Fibroblast of skin of right quadriceps (primary cell): ENCODE results near the gene CFAP90.

Experiments used
- DNase-seq: peaks from one replicate; pipeline ENCODE4 v3.0.0-alpha.2; 2013

The CFAP90 gene, protein sequence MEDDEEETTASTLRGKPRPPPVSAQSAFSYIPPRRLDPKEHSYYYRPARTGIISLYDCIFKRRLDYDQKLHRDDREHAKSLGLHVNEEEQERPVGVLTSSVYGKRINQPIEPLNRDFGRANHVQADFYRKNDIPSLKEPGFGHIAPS

DNA sequence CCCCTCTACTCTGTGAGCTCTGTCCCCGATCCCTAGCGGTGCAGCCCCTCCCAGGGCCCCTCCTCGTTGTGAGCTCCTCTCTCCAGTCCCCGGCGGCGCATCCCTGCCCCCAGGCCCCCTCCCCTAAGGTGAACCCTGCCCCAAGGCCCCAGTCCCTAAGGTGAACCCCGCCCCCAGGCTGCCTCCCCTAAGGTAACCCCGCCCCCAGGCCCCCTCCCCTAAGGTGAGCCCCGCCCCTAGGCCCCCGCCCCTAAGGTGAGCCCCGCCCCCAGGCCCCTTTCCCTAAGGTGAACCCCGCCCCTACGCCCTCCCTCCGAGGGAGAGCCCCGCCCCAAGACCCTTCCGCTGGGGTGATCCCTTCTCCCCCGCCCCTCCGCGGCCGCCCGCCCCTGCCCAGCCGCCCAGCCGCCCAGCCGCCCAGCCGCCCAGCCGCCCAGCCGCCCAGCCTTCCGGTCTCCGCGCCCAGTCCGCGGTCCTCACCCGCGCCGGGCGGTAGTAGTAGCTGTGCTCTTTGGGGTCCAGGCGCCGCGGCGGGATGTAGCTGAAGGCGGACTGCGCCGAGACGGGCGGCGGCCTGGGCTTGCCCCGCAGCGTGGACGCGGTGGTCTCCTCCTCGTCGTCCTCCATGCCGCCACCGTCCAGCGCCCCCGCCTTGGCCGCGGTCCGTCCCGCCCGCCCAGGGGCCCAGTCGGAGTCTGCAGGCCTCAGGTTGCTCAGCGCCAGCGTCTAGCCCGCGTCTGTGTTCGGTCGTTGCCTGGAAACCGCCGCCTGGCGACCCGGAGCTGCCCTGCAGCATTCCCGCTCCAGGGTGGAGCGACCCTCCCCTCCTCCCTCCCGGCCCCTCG, at the start of gene CFAP90:
CFAP90 (minus strand) TSS at position 739 of the 845 bp plus-strand sequence; CDS start at position 627, 112 bp downstream.
- DNase-seq = peak; percentile 35

DNA sequence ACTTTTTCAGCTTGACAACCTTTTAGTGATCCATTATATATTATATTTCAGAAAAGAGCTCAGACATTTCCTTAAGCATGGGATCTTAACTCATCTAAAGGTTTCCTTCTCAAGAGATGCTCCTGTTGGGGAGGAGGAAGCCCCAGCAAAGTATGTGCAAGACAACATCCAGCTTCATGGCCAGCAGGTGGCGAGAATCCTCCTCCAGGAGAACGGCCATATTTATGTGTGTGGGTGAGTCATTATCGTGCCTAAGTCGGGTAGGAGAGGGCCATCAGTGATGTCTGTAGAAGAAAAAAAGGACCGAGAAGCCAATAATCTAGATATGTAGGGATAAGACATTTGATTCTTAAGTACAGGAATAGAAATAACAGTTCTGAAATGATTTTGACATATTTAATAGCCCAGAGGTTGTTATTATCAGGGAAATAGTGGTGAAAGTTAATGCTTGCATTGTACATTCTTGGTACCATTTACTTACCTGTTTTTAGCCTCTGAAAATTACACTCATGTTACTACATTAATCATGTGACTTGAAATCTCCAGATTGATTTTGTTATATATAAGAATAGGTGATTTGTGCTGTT, 46.2 kb upstream of the CFAP90 start:
- DNase-seq = peak; percentile 22

DNA sequence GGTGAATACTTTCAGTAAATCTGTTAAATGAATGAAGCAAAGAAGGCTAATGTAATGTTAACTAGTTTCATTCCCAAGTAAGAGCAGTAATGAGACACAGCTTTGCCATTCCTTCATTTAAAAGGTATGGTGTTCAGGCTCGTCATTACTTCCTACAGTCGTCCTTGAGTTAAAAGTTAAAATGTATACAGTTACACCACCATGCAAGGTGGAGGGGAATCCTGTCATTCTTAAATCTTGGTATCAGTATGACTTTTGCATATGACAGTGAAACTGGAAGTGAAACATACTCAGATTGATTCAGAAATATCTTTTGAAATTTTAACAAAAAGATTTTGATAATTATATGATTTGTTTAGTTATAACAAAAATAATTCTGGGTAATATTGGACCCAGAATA, 43.9 kb upstream of the CFAP90 start:
- DNase-seq = no peak

DNA sequence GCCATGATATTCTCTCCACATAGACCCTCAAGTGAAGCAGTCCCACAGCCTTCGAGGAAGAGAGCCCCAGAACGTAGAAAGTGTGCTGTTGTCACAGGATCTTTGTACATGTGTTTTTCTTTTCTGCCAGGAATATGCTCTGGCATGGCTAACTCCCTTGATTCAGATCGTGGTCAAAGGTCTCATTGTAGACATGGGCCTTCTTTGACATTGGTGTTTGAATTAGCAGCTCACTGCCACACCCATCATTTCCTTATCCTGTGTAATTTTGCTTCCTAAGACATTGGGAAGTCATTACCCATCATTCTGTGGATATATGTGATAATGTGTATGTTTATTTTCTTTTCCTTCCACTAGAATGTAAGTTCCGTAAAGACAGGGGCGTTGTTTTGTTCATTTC, 43.5 kb upstream of the CFAP90 start:
- no peak for DNase-seq

DNA sequence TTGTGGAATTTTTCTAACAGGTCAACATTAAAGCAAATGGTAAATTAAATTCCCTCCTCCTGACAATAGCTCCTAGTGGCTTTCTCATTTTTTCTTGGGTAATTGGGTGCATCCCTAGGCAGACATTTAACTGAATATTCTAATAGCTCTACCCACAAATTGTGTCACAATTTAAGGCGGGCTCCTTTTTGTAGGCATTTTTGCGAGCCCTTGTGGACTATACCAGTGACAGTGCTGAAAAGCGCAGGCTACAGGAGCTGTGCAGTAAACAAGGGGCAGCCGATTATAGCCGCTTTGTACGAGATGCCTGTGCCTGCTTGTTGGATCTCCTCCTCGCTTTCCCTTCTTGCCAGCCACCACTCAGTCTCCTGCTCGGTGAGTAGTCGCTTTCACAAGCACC, 38.0 kb upstream of the CFAP90 start:
- no peak for DNase-seq

DNA sequence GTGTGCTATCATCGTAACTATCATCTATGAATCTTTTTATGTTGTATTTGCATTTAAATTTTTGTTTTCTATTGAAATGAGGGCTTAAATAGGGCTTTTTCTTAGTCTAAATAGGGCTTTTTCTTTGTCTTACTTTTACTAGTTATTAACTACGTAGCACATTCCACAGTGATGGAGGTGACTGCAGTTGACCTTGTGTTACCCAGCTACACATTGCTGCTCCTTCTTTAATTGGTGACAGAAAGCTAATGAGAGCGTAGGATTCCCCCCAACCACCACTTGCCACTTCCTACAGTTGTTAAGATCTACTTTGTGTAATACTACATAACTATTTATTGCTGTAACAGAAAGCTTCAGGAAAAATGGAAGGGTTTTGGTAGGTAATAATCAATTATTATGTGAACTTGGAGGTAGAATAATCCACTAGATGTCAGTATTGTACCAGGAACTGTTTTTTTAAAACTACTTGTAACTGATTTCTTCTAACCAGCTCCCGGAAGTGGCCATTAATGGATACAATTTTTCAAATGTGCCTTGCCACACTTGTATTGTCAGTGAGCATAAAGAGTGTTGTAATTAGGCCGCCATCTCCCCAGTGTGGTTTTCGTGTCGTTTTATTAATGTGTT, 36.0 kb upstream of the CFAP90 start:
- peak; percentile 65 for DNase-seq

DNA sequence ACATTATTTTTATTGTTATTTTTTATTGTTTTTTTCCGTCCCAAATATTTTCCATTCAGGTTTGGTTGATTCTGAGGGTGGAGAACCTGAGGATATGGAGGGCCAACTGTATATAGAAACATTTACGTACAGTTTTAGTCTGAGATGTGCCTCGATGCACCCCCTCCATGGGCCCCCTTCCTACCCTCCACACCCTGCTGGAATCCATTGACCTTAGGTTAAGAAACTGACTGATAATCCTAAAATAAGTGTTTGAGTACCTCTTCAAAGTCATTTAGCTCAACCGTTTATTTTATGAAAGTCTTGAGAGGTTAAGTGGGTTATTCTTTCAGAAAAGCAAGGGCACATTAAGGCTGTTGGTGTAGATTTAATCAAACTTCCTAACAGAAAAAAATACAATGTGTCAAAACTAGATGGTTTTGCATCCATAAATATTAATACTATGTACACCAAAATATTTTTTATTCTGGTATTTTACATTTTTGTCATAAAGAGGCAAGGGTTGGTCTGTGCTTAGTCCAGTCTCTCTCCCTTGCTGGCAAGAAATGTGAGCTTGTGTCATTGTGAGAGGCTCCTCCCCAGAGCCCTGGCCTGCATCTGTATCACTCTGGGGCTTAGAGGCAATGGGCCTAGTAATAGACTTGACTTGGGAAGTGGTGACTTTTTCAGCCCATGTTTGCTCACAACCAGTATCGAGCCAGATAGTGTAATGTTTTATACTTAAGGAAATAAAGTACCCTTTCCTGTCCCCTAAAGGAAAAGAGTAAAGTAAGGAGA, 33.7 kb upstream of the CFAP90 start:
- no peak for DNase-seq

DNA sequence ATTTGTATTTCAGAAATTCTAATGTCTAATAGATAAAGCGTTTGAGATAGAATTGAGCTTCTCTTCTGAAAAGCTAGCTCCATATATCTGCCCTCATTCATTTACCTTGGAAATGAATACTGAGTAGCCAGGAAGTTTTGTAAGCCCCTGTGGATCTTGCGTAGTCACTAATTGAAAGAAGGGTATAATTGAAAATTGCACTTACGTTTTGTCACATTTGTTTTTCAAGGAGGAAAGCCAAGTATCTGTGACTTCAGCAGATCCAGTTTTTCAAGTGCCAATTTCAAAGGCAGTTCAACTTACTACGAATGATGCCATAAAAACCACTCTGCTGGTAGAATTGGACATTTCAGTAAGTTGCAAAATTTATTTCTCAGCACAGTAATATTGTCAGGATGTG, 32.0 kb upstream of the CFAP90 start:
- DNase-seq = no peak

DNA sequence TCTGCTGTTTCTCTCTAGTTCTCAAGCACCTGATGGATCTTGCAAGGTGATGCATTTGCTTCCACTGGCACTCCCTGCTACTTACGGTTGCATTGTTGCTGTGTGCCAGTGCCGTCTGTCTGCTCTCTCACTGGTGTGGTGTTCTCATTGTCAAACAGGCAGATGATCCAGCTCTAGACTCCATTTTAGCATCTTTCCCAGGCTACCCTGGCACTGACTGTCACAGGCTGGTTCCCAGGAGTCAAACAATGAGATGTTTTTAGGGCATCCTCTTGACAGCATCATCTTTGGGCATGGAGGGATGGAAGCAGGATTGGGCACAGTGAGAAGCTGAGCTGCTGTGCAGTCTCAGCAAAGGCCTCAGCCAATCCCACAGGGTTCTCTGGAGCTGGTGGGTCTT, 30.9 kb upstream of the CFAP90 start:
- no peak for DNase-seq

DNA sequence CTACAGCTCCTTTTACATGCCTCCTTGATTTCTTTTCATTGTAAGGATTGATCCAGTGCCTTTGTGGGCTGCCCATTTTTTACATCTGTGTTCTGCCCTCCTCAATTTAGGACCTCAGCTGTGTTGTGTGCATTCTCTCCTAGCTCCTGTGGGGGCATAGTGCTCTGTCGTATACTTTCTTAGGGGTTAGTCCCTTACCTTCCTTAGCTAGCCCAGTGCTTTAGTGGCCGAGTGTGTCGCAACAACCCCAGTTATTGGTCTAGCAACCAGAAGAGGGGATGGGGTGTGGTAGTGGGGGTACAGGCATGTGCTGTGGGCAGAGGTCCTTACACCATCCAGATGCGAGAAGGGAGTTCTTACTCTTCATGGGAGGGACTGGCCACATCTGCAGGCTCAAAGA, 30.2 kb upstream of the CFAP90 start:
- no peak for DNase-seq

DNA sequence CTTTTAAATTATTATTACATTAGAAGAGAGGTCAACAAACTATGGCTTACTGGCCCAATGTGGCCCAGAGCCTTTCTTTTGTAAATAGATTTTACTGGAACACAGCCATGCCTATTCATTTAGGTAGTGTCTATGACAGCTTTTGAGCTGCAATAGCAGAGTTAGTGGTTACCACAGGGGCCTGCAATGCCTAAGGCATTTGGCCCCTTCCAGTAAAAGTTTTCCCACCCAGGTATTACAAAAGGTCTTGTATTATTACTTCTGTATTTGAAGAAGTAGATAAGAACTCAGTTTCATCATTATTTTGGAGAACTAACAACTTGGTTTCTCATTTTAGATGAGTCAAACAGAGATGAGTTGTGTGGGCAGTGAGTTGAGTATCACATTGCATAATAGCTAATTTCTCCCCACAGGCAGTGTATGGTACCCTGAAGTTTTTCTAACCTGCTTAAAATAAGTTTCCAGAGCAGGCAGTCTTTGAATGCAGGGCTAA, 27.5 kb upstream of the CFAP90 start:
- DNase-seq = no peak

DNA sequence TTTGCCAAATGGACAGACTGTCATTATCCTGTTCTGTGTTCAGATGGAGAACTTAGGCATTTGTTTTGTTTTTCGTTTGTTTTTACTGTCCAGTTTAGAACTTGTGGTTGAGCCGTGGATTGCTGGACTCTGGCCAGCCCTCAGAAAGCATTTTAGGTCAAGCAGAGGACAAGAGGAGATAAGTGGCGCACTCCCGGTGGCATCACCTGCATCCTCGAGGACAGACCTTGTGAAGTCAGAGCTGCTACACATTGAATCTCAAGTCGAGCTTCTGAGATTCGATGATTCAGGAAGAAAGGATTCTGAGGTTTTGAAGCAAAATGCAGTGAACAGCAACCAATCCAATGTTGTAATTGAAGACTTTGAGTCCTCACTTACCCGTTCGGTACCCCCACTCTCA, 26.9 kb upstream of the CFAP90 start:
- no peak for DNase-seq

DNA sequence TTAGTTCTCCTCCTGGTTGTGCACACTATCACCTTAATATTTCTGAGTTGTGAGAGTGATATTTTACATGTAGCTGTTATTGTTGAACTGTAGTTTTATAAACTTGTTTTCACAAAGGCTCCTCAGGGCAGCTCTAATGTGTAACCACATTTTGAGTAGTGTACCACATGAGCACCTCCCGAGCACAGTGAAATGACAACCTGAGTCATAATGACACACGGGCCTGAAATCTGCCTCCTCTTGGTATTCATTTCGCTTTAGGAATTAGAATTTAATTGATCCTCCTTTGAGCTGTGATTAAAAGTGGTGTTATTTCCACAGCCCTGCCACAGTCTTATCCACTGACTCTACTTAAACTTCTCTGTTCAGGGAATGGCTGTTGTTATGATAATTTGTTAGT, 25.9 kb upstream of the CFAP90 start:
- peak; percentile 64 for DNase-seq

DNA sequence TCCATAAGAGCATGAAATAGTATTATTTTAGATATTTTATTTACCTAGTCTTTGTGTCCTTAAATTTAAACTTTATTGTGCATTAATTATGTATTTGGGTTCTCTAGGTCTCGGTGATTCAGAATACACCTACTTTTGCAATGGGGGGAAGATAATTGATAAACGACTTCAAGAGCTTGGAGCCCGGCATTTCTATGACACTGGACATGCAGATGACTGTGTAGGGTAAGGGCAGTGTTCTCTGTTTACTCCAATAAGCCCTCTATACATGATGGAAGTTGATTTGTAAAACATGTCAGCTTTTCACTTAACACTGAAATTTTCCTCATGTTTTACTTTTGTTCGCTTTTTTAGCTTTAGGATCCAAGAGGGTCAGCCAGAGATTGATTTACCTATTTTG, 24.2 kb upstream of the CFAP90 start:
- DNase-seq = no peak

DNA sequence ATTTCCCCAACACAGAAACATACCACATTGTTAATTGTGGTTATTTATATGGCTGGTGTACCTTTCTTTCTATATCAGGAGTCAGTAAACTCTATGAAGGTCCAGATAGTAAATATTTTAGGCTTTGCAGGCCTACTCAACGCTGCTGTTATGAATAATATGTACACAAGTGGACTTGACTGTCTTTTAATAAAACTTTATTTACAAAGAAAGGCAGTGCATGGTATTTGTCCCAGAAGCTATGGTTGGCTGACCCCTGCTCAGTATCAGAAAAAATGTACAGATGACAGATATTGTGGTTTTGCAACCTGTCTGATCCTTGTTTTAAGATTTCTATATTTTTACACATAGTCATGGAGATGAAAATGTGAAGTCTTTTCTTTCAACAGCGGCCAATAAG, 23.7 kb upstream of the CFAP90 start:
- no peak for DNase-seq

DNA sequence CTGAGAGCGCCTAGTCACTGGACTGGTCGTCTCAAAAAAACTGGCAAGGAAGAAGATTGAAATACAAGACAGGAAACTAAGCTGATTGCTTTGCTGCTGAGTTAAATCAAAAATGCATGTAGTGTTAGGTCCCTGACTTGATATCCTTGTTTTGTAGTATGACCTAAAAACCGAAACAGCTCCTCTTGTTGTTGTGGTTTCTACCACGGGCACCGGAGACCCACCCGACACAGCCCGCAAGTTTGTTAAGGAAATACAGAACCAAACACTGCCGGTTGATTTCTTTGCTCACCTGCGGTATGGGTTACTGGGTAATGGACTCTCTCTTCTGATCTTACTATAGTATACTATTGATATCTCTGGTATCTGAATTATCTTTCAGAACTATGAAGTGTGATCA, 22.3 kb upstream of the CFAP90 start:
- DNase-seq = no peak

DNA sequence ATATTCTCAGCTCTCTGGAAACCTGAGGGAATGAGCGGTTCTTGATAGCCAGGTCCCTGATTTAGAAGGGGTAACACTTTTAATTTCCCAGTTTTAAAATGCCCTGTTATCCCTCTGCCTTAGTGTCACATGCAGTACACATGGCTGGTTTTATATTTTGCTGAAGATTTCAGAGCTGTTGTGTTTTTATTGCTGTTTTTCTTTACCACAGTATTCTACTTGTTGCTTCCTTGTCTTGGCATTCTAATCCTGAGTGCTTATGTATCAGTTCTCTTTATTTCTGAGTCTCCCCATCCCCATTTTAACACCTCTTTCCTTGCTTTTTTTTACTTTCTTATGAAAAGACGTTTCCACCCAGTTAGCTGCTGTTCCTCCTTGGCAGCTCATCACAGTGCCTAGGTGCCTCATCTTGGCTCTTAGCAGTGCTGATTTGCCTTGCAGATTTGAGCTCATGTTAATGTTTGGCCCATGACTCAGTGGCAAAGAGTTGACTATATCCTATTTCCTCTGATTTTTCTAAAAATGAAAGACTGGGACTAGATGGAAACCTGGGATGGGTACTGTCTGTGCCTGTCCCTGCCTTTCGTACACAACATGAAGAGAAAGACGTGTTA, 21.7 kb upstream of the CFAP90 start:
- DNase-seq = no peak

DNA sequence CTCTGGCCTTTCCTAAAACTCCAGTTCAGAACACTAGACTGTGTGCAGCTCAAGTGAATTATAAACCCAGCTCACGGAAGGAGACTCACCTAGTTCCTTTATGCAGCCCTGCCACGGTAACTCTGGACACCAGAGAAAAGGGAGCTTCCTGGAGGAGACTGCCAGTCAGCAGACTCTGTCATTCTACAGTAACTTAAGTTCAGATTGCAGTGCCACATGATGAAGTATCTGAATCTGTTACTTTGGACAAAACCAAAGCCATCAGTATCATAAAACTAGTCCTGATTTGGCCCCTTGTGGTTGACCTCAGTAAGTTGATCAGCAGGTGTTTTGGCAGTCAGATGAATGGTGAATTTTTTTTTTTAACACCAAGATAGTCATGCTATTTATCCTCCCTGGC, 20.7 kb upstream of the CFAP90 start:
- DNase-seq = no peak

DNA sequence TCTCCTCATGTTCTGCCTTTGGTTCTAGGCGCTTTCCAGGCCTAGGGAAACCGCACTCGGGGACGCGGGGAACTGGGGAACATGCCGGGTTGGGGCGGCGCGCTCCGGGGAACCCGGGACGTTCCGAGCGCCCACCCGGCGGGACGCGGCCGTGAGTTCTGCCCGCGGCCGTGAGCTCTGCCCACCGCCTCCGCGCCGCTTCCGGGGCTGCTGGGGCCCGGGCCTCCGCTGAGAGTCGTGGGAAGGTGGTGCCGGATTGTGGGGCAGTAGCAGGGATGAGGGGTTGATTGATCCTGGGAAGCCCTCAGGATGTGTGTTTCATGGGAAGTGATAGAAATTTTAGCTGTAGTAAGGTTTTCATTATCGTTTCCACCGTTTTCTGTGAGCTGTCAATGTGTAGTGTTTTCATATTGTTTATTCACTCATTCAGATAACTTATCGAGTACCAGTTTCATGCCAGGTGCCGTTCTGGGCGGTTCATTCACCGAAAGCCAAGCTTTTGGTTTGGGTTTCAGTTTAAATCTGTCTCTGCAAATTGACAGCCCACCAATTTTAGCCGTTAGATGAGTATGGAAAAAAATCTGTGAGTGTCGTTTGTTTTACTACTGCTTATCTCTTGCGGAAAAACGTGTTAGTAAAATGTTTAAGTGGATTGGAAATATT, 18.7 kb upstream of the CFAP90 start:
- DNase-seq = no peak

DNA sequence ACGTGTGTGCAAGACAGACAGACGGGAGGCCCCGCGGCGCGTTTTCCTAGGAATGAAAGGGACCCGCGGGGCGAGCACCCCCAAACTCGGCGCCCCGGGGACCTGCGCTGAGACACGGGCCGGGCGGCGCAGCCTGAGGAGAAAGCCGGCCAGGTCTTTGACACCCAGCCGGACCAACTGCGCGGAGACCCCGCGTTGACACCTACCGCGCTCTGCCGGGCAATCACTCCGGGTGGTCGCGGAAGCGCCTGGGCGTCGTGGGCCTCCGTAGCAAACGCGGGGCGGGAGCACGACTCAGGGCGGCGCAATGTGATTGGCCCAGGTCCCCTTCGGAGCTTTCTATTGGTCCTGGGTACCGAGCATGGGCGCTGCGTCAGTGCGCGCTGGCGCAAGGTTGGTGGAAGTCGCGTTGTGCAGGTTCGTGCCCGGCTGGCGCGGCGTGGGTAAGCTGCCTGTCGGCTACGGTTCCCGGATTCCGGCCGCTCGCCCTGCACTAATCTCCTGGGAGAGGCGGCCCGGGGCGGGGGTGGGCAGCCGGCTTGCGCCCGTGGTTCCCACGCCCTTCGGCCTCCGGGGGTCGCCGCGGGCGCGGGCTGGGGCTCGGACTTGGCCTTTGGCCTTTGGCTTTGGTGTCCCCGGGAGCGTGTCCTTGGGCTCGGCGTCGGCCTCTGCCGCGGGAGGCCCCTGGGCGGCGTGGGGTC, 18.0 kb upstream of the CFAP90 start, which contains the start of the genes FASTKD3 and MTRR:
FASTKD3 (minus strand) TSS at position 259 of the 701 bp plus-strand sequence. CDS start 948 bp downstream, outside the sequence.
MTRR (plus strand) TSS at position 376 of the 701 bp plus-strand sequence. CDS start 1,647 bp downstream, outside the sequence.
- DNase-seq = peak; percentile 90

DNA sequence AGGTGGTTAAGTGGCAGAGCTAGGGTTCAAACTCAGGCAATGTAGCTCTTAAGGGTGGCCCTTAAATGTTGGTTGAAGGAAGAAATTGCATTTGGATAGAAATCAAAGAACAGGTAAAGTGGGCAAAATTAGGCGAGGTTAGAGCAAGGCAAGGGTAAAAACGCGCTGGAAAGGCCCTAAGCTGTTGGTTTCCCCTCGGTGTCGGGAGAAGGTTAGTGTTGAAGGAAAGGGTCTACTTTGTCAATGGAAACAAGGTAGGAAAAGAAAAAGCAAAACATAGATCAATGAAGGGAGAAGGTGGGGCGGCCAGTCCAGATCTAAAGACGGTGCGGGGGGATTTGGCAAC, 17.5 kb upstream of the CFAP90 start:
- no peak for DNase-seq
